Left colon (tissue), 2 donors: Measurements from ENCODE around the gene MGST2. TPM values are rescaled to one million over a fixed set of nuclear protein-coding genes. Genes with fewer than 3 reads are reported as not detected.
"Not testable (repeated sequence)": the region's sequence is repeated elsewhere in the genome, so short reads cannot be mapped to it uniquely, and the experiment has no call there.

Experiments used
- ATAC-seq: fragments of 200-7000 bp; cut with Tn5 transposase; one replicate; pipeline ENCODE4 v1.9.1; 2020; ENCODE audit warnings: mild to moderate bottlenecking, moderate library complexity
- DNase-seq, 2 donors: peaks; one replicate each; pipeline ENCODE4 v3.0.0-alpha.2; 2020
- intact Hi-C, 2 donors: fragments of 100-400 bp; cut with DNase I in 1 of 2; cut with micrococcal nuclease in 1 of 2; formaldehyde crosslinking; loops; one replicate each; pipeline versions ENCODE4 v1.11.2 to v1.14.0; 2022; cut with DNase I, micrococcal nuclease
- long read RNA-seq: library from polyadenylated mRNA; unstranded; transcript quantifications from one replicate; pipeline ENCODE4 v2.0.0, GENCODE V29; 2021
- total RNA-seq, 2 donors: library from RNA; stranded (reverse); fragmentation: NEBNext Ultra II Directional; extraction: Animal tissue kit (Norgen Biotek cat#: 25700); gene quantifications; one replicate each; pipeline ENCODE4 v1.2.1, GENCODE V29; 2021
- donor health status: DM: no; HTN: no; CAD: no.
- donor health status: DM: yes; HTN: yes; CAD: no.

The MGST2 gene
- 100 to 1,000 TPM in 1 of 2 donors, 10 to 100 TPM in 1; 99.1 to 129 TPM for total RNA-seq
- long read RNA-seq, transcript MGST2-201 (5 exons, 801 nt) = major isoform, 33 of 39 reads
- long read RNA-seq, partial matches to known transcripts = 1 of 39 reads
- long read RNA-seq, other reads (novel, unspliced or antisense) = 3 of 39 reads

DNA sequence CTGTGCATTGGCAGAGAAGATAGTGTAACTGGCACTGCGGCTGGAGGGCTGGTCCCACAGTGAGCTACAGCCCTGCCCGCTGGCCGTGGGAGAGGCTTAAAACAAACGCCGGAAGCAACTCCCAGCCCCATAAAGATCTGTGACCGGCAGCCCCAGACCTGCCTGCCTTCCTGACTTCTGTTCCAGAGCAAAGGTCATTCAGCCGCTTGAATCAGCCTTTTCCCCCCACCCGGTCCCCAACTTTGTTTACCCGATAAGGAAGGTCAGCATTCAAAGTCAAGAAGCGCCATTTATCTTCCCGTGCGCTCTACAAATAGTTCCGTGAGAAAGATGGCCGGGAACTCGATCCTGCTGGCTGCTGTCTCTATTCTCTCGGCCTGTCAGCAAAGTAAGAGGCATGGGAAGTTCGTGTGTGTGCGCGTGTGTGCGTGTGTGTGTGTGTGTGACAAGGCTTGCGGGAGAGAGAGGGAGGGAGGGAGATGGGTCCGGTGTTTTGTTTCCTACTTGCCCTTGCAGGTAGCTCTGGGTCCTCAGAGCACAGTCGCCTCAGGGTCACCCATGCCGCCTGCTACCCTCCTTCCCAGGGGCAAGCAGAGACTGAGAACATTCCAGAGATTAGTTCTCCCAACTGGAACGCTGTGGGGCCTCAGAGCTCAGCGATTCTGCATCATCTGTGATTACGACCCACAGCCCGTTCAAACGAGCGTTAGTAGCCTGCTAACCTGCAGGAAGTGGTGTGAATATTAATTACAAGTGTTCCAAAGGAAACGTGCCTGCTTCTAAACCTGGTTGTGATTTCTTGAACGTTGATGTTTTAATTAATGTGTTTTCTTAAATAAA, at the start of gene MGST2:
MGST2 (plus strand) TSS at position 130 of the 840 bp plus-strand sequence; CDS start at position 331, 201 bp downstream.
- DNase-seq (peak; percentile 88 to 94), ATAC-seq (peak; percentile 87)
- intact Hi-C loops = loop anchor here in 1 of 2 donors (10.0 kb wide), 1 partner anchor 589 kb away; no protein-coding TSS in a partner anchor

DNA sequence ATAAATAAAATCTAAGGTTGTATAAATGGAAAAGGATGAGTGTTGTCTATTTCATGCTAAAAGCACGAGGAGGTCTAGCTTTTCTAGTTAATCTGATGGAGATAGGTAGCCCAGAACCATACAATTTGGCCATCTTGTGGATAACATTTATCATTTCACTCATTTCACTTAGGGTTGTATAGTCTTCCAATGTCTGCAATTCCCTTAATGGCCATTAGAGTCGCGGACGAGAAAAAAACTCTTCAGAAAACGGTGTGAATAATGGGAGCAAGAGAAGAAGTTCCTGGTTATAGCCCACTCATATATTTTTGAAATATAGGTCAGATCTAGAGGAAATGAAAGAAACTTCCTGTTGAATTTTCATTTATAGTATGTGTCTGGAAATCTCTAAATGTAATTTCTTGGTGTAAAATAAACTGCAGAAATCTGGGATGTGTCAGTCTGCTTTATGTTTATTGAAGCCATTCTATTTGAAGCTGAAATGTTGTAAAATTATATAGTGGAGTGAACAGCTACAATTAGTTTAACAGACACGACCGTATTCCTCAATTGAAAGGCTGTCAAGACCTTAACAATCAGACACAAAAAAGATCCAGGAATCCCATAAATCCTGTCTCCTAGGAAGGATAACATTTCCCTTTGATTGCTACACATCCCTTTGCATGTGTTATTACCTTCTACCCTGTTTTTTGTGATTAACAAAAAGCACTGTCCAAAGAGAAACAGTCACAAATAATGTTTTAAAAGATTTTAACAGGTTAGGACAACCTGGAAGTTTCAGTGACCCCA, 47.7 kb upstream of the MGST2 start:
- intact Hi-C loops = no loop called here
- ATAC-seq (peak; percentile 52), DNase-seq (no peak)

DNA sequence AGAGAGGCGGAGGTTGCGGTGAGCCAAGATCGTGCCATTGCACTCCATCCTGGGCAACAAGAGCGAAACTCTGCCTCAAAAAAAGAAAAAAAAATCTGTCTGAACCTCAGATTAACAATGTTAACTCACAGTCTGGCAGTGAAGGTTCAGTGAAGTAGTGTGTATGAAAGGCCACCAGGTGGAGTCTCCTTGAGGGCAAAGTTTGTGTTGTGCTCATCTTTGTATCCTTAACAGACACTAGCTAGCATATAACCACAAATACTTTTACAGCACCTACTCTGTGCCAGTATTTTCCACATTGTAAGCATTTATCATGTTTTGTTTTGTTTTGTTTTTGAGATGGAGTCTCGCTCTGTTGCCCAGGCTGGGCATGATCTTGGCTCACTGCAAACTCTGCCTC, 46.0 kb upstream of the MGST2 start:
- intact Hi-C loops = no loop called here
- ATAC-seq = peak; percentile 90
- no peak for DNase-seq

DNA sequence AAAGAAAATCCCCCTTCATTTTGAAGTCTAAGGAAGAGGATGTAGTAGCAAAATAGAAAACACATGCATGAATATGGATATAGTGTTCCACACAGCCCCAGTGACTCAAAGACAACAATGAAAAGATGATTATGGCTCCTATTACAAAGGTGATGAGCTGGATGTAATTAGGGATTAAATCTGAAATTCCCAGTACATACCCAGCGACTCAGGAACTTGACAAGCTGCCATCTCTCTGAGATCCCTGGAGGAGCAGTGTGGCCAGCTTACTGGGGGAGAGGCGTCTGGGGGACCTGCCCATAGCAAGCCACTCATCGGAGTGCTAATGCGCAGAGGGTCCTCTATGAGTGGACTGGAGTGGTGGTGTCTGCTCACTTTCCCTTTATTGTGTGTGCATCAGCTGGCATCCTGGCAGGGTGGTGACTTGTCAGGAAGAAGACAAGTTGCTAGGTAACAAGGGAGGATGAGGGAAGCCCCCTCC, 42.7 kb upstream of the MGST2 start:
- intact Hi-C loops = no loop called here
- ATAC-seq (no peak), DNase-seq (no peak)

DNA sequence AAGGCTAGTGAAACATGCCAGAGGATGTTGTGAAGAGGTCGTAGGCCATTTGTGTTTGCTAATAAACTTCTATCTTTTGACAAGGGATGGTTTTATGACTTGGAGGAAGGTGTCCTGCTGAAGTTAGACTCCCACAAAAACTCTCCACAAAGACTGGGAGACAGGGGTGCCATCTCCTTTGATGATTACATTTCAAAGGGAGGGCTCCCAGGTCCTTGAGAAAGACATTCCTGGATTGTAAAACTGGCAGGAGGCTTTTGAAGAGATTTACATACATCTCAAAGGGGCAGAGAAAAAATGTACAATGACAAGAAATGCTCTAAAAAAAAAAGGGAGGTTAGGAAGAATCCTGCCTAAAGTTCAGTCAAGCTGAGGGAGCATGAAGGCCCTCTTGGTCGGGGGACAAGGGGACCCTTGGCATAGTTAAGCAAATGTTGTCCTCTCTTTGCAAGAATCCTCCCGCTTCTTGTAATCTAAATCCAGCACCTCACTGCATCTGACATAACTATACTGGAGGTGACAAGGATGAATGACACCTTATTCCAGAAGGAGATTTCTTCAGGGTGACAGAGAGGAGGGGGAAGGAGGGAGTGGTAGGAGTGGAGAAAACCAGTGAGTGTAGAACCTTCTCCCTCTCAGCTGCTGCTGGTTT, 41.1 kb upstream of the MGST2 start:
- intact Hi-C loops = no loop called here
- ATAC-seq = no peak
- no peak for DNase-seq

DNA sequence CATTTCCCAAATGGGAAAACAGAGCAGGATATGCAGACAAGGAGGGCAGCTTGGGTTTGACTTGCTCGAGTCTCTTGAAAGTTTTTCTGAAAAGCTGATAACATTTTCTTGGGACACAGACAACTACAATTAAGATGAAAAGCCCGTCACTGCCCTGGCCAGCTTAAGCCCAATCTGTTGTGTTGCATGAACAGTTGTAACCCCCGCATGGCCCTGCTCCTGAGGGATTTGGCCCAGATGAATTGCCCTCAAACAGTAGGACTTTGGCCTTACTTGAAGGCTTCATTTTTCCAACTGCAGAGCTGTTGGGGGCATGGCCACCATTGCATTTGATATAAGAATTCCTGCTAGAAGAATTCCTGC, 40.5 kb upstream of the MGST2 start:
- intact Hi-C loops = no loop called here
- DNase-seq (no peak), ATAC-seq (no peak)

DNA sequence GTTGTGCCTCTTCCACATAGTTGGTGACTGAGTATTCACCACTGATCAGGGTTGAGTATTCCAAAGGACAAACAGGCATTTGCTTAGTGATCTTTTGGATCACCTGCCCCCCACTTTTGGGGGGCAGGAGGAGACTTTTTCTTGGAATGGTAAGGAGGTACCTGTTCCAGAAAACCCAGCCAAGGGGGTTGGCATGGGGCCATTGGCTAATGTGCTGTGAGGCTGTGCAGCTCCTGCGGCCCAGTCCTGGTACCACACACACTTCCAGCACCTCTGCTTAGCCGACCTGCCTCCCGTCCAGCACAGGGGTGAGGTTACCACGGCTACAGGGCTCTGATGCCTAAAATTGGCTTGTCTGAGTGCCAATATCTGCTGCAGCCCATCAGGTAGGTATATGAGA, 40.1 kb upstream of the MGST2 start:
- ATAC-seq (no peak), DNase-seq (no peak)
- intact Hi-C loops = no loop called here

DNA sequence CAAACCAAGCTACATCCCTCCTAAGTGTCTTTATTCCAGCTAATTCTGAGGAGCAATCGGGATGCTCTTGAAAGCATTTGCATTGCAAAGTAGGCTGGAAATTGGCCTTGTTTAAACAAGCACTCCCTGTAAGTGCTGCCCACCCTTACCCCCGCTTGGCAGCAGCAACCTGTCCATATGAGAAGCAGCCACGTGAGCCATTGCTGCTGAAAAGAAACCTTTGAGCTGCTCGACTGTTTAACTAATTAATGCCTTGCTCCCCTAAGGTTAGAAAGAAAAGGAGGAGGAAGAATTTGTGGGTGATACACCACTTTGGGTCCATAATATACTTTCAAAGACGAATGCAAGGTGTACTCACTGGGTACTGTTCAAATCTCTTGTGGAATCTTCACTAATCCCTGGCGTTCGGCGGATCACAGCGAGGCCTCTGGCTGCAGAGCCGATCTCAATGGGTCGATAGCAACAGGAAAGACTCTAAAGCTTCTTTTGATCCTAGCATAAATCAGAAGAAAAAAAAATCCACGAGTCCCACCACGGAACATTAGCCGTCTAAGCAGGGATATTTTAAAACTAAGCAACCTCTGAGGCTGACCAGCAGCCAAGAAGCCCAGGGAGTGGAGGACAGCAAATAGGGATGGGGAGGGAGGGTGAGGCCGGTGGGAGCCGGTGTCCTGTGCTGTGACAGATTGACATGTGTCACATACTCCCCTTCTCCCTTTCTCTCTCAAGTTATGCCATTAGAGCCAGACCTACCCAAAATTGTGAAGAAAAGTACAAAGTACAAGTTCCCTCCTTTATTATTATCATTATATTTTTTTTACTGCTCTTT, 37.2 kb upstream of the MGST2 start:
- DNase-seq (peak; percentile 61 to 69), ATAC-seq (peak; percentile 99)
- intact Hi-C loops = no loop called here

DNA sequence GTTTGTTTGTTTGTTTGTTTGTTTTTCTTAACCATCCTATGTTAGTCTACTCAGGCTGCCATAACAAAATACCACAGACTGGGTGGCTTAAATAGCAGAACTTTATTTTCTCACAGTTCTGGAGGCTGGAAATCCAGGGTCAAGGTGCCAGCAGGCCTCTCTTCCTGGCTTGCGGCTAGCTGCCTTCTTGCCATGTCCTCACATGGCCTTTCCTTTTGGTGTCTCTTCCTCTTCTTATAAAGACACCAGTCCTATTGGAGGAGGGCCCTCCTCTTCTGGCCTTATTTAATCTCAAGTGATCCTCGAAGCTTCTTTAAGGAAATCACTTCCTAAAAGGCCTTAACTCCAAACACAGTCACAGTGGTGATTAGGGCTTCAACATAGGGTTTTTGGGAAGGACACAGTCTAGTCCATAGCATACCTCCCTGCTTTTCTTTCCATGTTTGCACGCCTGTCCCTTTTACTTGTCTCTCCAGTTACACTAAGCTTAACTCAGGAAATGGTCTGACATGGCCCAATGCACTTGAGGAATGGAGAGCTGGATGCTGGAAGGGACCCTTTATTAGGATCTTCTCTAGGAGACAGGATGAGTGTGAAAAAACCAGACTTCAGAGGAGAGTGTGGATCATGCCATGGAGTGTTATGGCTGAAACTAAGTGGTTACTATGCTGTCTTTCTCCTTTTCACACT, 36.0 kb upstream of the MGST2 start:
- ATAC-seq (no peak), DNase-seq (no peak)
- intact Hi-C loops = loop anchor here in 1 of 2 donors (10.0 kb wide), 1 partner anchor 135 kb away; no protein-coding TSS in a partner anchor

DNA sequence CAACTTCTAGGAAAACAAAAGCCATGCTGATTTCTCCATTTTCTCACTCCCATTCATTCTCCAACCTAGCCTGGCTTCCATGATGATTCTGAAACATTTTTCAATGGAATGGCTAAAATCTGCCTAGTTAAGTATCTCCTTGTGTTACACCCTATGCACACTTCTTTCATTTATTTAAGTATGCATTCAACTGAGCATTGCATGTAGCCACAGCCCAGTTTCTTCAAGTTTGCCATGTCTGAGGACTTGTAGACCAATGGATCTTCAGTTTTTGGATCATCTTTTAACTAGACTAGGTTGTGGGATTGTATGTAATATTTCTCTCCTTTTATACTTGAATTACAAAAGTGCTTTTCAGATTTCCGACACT, 35.5 kb upstream of the MGST2 start:
- ATAC-seq (no peak), DNase-seq (no peak)
- intact Hi-C loops = loop anchor here in 1 of 2 donors (10.0 kb wide), 1 partner anchor 135 kb away; no protein-coding TSS in a partner anchor

DNA sequence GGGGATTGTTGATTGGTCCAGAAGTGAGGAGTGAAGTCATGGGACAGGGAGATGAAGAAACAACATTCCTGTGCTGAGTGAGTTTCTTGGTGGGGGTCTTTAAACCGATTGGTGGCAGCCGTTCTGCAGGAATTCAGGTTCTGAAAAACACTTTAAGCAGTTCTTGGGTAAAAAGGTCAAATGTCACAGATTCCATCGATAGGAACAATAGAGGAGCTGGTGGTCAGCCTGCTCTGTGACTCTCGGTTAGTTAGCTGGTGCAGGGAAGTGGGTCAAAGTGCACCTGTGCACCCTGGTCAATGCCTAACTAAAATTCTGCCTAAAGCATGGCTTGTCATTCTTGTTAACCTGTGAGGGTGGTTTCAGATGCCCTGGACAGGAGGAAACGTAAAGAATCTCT, 34.6 kb upstream of the MGST2 start:
- no peak for DNase-seq
- ATAC-seq = no peak
- intact Hi-C loops = loop anchor here in 1 of 2 donors (10.0 kb wide), 1 partner anchor 136 kb away; no protein-coding TSS in a partner anchor

DNA sequence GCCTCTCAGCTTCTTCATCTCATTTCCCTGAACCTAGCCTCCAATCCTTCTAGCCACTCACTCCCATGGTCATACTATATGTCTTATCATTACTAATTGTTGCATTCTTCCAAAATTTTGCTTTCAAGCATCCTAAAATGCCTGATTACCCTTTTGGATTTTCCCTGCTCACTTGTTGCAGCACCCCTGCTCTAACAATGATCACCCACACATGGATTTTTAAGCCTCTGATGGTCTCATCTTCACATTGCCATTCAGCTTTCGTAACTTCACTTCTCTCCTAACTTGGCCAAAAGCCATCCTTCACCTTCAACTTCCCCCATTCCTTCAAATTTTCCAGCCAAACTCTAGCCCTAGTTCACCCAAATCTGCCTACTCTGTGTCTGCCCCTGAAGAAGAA, 33.8 kb upstream of the MGST2 start:
- DNase-seq (no peak), ATAC-seq (no peak)
- intact Hi-C loops = loop anchor here in 1 of 2 donors (10.0 kb wide), 1 partner anchor 137 kb away; no protein-coding TSS in a partner anchor

DNA sequence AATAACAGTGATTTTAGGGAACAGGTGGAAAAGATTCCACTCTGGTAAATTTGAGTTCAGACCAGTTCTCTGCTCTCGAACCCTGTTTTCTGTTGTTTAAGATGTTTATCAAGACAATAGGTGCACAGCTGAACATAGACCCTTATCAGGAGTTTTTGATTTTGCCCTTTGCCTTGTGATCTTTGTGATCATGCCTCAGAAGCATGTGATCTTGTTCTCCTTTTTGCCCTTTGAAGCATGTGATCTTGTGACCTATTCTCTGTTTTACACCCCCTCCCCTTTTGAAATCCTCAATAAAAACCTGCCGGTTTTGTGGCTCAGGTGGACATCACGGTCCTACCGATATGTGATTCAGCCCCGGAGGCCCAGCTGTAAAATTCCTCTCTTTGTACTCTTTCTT, 32.9 kb upstream of the MGST2 start:
- intact Hi-C loops = loop anchor here in 1 of 2 donors (10.0 kb wide), 1 partner anchor 138 kb away; no protein-coding TSS in a partner anchor
- ATAC-seq, DNase-seq: not testable (repeated sequence)

DNA sequence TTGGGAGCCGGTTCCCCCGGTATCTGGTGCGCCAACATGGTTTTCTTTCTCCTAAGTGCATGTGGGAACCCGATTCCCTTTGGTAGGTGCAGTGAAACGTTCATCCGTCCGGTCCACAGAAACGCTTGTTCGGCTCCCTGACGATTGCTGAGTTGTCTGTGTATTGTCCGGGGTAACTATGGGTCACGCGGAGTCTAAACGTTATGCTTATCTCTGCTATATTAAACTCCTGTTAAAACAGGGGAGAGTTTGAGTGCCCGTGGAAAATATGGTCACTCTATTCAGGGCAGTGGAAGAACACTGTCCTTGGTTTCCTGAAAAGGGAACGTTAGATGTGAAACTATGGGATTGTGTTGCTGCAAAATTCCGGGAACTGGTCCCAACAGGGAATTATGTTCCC, 32.4 kb upstream of the MGST2 start:
- intact Hi-C loops = loop anchor here in 1 of 2 donors (10.0 kb wide), 1 partner anchor 138 kb away; no protein-coding TSS in a partner anchor

DNA sequence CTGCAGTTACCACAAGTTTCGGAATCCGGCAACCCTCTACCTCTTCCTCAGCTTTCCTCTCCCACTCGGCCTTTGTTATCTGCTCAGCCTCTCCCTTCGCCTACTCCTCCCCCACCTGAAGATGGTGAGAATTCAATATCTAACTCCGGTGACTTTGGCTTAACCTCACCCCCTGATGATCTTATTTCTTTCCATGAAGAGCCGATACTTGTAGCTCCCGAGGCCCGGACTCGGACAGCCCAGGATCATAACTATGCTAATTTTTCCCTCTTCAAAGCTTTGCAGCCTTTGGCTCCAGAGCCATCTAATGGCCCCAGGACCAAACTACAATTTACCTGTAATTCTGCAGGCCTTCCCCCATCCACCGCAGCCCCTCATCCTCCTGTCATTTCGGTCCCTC, 32.0 kb upstream of the MGST2 start:
- intact Hi-C loops = loop anchor here in 1 of 2 donors (10.0 kb wide), 1 partner anchor 139 kb away; no protein-coding TSS in a partner anchor
- DNase-seq (peak in 1 of 2 donors; percentile 32), ATAC-seq (peak; percentile 90)

More for the DNA sequence above, 32.4 kb upstream of the MGST2 start:
- ATAC-seq = no peak
- no peak for DNase-seq

DNA sequence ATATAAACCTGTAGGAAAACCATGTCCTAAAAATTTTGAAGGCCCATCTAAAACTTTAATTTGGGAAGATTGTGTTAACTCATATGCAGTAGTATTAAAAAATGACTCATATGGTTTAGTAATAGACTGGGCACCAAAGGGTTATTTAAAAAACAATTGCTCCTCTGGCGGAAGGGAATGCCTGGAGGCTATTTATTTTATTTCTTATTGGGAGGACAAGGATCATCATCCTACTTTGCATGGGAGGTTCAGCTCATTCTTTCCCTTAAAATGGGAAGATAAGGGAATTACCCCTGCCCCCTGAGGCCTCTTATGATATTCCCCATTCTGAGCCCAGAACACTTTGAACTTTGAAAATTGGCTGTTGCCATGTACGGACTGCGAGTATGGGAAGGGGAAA, 29.7 kb upstream of the MGST2 start:
- intact Hi-C loops = loop anchor here in 1 of 2 donors (10.0 kb wide), 1 partner anchor 141 kb away; no protein-coding TSS in a partner anchor
- DNase-seq = no peak
- no peak for ATAC-seq

DNA sequence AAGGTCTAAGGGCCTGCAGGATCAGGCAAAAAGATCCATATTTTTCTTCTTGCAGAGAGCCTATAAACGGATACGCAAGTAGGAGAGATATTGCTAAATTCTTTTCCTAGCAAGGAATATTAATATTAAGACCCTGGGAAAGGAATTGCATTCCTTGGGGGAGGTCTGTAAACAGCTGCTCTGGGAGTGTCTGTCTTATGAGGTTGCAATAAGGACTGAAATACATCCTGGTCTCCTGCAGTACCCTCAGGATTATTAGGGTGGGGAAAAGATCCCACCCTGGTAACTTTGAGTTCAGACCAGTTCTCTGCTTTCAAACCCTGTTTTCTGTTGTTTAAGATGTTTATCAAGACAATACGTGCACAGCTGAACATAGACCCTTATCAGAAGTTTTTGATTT, 27.3 kb upstream of the MGST2 start:
- ATAC-seq, DNase-seq: not testable (repeated sequence)
- intact Hi-C loops = loop anchor here in 1 of 2 donors (10.0 kb wide), 1 partner anchor 144 kb away; no protein-coding TSS in a partner anchor
